Posterior vena cava (tissue), 2 donors: Measurements from ENCODE around the gene CEP72. TPM values are rescaled to one million over a fixed set of nuclear protein-coding genes. Genes with fewer than 3 reads are reported as not detected.

Experiments used
- DNase-seq: peaks from one replicate; pipeline ENCODE4 v3.0.0-alpha.2; 2020; ENCODE audit warnings: low spot score
- intact Hi-C, 2 donors: fragments of 100-400 bp; cut with DNase I; formaldehyde crosslinking; loops; one replicate each; pipeline versions ENCODE4 v1.14.1 to v1.14.2; 2022 to 2023
- total RNA-seq, 2 donors: library from RNA; stranded (reverse); fragmentation: NEBNext Ultra II Directional; extraction: Animal tissue kit (Norgen Biotek cat#: 25700); gene quantifications; one replicate each; pipeline ENCODE4 v1.2.1, GENCODE V29; 2021
- donor health status: DM: yes; HTN: yes; CAD: no.
- donor health status: DM: yes; HTN: yes; CAD: no.

CEP72 gene
- total RNA-seq, 2 donors from 2014 or later: 1.9 to 2.4 TPM

DNA sequence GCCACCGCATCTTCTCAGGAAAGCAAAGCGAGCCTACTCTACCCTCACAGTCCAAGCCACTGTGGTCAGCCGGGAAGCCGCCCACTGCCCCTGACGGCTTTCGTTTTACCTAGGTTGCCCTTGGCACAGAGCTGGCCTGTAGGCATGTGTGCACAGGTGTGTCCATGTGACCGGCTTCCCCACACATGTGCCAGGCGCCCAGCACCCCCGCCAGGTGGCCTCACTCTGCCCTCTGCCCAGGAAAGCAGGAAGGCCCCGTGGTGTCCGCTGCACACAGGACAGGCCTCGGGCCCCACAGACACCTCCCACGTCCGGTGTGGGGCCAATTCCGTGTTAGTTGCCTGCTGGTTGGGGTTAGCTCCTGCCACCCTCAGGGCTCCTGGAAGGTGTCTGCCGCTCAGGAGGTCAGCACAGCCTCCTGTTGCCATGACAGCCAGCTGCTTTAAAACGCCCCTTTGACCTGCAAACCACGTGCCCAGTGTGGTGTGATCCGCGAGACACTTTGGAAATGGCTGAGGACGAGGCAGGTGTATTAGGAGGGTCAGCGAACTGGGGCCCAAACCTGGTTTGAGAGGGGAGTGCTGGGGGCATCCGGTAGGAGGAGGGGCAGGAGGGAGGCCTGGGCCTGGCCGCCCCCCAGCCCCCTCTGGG is 52.3 kb downstream of the CEP72 start:
- peak; percentile 75 for DNase-seq
- intact Hi-C loops: no loop called here

- DNase-seq: peak; percentile 64
- intact Hi-C loops: loop anchor here in 1 of 2 donors (5.0 kb wide), 1 partner anchor 227 kb away; the partner anchor contains the start of genes BRD9 and TRIP13
These were observed 52.8 kb downstream of the CEP72 start for GRCh38 chr5:664994-665360.

DNA sequence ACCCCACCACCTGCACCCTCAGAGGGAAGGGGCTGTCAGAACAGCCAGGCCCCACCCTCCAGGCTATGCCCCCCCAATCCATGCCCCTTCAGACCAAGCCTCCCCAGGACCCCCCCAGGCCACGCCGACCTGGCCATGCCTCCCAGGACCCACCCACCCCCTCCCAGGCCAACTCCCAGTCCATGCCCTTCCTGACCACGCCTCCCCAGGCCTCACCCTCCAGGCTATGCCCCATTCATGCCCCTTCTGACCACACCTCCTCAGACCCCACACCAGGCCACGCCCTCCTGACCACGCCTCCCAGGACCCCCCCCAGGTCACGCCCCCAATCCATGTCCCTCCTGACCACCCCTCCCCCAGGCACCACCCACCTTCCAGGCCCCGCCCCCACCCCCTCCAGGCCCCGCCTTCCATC is 53.4 kb downstream of the CEP72 start:
- DNase-seq: peak; percentile 50
- intact Hi-C loops: loop anchor here in 1 of 2 donors (5.0 kb wide), 1 partner anchor 227 kb away; the partner anchor contains the start of genes BRD9 and TRIP13

DNA sequence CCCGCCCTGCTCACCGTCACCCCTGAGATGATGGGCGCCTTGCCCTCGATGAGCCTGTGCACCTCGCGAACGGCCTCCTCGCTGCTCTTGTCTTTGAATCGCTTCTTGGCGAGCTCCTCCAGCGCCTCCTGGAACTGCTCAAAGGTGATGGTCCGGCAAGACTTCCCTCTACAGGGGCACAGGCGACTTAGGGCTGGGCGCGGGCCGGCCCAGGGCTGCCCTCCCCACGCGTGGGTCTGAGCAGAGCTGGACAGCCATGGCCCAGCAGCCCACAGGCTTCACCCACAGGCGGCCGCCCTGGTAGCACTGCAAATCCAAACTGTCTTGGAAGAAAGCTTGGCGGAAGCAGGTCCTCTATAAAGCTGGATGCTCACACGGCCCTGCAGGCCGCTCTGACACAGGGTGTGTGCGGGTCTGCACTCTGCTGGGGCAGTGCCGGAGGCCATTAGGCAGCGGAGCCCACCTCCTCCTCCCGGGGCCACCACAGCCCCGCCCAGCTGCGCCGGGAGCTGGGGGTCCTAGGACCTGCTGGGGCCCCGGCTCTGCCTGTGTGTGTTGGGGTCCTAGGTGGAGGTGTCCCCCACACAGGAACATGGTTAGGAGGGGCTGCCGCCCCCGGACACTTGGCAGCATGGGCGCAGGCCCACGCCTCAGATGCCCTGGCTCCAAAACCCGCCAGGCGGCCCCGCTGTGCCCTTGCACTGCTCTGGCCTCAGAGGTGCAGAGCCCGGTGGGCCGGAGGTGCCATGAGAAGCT is 54.0 kb downstream of the CEP72 start:
- DNase-seq: peak; percentile 80
- intact Hi-C loops: loop anchor here in 1 of 2 donors (5.0 kb wide), 1 partner anchor 226 kb away; the partner anchor contains the start of genes BRD9 and TRIP13

- peak; percentile 48 for DNase-seq
- intact Hi-C loops: loop anchor here in 1 of 2 donors (5.0 kb wide), 1 partner anchor 225 kb away; the partner anchor contains the start of genes BRD9 and TRIP13
These were observed 54.8 kb downstream of the CEP72 start for GRCh38 chr5:666816-667498.

GRCh38 chr5:668283-668995 is 56.3 kb downstream of the CEP72 start:
- intact Hi-C loops: loop anchor here in 1 of 2 donors (5.0 kb wide), 1 partner anchor 224 kb away; the partner anchor contains the start of genes BRD9 and TRIP13
- peak; percentile 66 for DNase-seq

- intact Hi-C loops: loop anchor here in 1 of 2 donors (1.0 to 5.0 kb wide), 2 partner anchors 28 to 223 kb away; partner anchors contain the start of genes BRD9 and TRIP13
- peak; percentile 85 for DNase-seq
These were observed 57.1 kb downstream of the CEP72 start for GRCh38 chr5:669111-669841.

DNA sequence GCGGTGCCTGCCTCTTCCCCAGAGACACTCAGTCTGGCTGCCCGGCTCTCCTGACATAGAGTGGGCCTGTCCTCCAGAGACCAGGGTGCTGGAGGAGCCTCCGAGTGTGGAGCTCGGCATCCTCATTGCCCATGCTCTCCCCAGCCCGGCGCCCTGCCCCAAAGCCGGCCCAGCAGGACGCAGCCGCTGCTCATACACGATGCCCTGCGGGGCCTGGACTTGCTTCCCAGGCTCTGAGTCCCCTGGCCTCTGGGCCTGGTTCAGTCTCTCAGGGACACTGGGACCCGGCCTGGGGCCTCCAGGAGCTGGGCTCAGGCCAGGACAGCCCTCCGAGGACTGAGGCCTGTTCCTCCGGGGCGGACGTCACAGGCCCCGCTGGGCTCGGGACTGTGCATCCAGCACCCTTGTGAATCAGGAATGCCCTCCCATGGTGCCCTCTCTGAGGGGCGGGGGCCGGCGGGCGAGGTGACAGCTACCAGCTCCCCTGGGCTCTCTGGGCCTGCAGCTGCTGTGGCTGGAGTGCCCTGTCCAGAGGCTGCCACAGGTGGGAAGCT is 57.8 kb downstream of the CEP72 start:
- intact Hi-C loops: loop anchor here (1.0 to 5.0 kb wide), 2 partner anchors 29 to 222 kb away; partner anchors contain the start of genes BRD9 (in 2 of the 2) and TRIP13 (in 2 of the 2)

DNA sequence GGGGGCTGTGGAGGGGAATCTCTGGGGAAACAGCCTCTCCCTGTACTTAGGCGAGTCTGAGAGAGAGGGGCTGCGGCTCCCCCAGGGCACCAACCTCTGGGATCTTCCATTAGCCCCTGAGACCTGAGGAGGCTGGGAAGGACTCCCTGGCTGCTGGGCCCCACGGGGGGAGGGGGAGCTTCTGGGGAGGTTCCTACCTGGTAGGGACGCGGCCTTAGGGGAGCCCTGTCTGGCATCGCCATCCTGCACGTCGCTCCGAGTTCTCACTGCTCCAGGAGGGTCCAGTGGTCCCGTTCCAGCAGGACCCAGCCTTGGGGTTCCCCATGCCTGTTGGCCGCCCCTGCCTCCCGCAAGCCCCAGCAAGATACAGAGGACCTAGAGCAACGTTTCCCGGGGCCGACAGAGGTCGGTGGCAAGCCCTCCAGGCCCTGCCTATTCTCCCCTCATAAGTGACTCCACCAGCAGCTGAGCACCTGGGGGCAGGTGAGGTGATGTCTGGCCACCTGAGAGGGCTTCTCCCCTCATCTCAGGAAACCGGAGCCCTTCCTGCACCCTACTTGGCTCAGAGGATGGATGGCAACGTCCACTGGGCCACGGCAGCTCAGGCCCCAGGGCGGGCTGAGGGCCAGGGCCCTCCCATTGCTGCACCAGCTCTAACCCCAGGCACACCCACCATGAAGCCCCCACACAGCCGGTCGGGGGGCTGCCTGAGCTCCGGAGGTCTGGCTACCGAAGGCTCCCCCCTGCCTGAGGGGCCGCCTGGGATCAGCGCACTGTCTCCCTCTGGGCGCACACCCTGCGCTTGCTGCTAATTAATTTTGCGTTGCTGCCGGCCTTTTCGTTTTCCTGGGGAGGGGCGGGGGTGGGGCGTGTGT is 58.5 kb downstream of the CEP72 start:
- DNase-seq: peak; percentile 80
- intact Hi-C loops: loop anchor here in 1 of 2 donors (5.0 kb wide), 1 partner anchor 222 kb away; the partner anchor contains the start of genes BRD9 and TRIP13

More for the DNA sequence above, 57.8 kb downstream of the CEP72 start:
- peak; percentile 77 for DNase-seq

- peak; percentile 93 for DNase-seq
- intact Hi-C loops: loop anchor here in 1 of 2 donors (5.0 kb wide), 1 partner anchor 221 kb away; the partner anchor contains the start of genes BRD9 and TRIP13
These were observed 59.6 kb downstream of the CEP72 start for GRCh38 chr5:671459-672328.

DNA sequence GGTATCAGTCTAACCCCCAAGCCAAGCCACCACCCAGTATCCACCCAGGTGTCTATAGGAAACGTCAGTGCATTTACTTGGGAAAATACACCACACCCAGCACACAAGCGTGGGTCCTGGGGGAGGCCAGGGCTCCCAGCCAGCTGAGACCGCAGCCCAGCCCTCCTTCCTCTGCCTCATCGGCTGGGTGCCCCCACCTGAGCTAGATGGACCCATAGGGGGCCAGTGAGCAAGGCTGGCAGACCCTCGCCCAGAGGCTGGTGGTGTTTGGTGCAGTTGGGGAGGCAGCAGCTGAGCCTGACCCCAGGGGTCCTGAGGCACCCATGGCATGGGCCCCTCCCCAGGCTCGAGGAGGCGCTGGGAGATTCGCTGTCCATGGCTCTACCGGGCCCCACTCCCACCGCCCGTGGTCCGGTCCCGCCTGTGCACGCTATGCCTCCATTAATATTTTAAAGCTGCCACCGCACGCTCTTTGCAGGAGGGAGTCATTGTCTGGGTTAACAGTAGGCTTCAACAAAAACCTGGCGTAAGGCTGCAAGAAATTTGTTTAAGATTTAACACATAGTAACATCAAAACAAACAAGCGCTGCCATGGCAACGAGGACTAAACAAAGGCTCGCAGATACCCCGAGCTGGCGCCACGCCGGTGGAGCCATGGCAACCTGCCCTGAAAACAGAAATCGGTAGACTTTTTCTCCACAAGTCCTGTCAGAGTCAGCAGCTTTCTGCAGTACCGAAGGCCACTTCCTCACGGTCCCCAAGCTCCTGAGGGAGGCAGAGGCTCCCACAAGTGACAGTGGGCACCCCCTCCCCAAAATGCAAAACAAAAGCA is 60.4 kb downstream of the CEP72 start:
- intact Hi-C loops: loop anchor here in 1 of 2 donors (5.0 kb wide), 1 partner anchor 220 kb away; the partner anchor contains the start of genes BRD9 and TRIP13
- peak; percentile 92 for DNase-seq

DNA sequence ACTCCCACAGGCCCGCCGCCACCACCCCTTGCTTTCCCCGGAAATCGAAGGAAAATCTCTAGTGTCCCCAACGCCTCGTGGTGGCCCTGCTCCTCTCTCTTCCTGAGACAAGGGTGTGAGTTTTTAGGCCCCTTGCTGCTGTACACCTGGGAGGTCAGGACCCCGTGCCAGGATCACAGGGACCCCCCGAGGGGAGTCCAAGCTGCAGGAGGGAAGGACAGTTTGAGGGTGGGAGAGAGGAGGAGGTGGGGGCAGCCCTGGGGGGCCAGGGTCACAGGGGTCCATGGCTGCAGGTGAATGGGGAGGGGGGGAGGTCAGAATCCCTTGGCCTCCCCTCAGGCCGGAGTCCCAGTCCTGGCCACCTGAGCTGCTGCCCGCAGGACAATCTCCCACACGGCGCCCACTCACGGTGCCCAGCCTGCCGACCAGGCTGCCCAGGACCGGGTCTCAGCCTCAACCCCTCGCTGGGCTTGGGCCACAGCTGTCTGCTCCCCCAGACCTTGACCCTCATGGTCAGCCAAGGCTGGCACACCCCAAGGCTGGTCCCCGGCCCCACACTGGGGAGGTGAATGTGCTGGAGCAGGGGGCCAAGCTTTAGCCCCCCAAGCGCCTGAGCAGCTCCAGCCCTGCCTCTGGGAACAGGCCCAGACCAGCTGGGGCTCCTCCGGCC is 61.2 kb downstream of the CEP72 start:
- DNase-seq: no peak
- intact Hi-C loops: loop anchor here in 1 of 2 donors (5.0 kb wide), 1 partner anchor 219 kb away; the partner anchor contains the start of genes BRD9 and TRIP13

DNA sequence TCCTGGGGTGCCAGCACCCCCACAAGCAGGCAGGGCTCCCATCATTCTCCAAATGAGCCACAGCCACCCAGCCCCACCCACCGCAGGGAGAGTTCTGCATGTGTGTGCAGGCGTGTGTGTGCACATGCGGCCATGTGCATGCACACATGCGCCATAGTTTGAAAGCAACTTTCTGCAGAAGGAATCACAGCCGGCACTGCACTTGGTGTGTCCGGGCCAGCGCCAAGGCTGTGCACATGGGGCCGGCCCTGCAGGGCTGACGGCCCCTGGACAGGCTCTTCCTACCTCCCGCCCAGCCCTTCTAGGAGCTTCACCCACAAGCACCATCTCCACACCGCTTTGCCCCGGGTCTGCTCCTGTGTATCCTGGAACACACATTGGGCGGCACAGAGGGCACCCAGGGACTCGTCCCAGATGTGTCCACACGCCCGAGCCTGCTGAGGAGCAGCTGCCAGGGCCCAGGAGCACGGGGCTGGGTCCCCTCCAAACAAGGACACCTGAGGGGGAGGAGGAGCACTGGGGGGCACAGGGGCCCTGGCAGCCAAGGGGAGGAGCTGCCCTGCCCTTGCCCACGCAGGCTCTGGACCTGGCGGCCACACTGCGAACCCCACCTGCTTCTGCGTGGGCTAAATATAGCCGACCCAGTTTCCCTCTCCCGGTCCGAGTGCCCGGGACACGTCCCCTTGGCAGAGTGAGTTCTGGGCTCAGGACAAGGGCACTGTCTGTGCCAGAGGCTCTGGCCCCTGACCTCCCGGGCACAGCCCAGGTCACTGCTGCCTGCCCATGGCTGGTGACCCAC is 61.9 kb downstream of the CEP72 start:
- DNase-seq: peak; percentile 76
- intact Hi-C loops: loop anchor here in 1 of 2 donors (5.0 kb wide), 1 partner anchor 218 kb away; the partner anchor contains the start of genes BRD9 and TRIP13
